H54 (cell line): ENCODE data around the gene KCTD13.

Experiments
- DNase-seq: peaks from one replicate; pipeline ENCODE4 v3.0.0; 2011; ENCODE audit warnings: low spot score, mixed read lengths; ENCODE audit not compliant: insufficient read length
- FAIRE-seq: peaks from 3 replicates; lab custom pipeline; 2011; peaks lifted over from hg19 to GRCh38; lab: Jason Lieb, UNC
- POLR2A ChIP-seq: IDR thresholded peaks from 2 replicates; pipeline ENCODE4 v1.6.1; 2011; ENCODE audit warnings: low read depth, mild to moderate bottlenecking, low read length

KCTD13 gene

DNA sequence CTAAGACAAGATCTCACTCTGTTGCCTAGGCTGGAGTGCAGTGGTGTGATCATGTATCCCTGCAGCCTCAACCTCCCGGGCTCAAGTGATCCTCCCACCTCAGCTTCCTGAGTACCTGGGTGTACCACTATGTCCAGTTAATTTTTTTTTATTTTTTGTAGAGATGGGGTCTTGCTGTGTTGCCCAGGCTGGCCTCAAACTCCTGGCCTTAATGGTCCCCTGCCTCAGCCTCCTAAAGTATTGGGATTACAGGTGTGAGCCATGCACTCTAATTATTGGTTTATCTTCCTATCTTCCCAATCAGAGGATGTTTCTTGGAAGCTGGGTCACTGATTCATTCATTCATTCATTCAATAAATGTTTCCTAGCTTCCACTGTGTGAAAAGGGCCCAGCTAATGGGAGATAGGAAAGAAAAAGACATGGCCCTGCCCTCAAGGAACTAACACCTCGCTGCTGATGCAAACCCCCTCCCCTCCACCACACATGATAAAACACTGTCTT, 17.3 kb downstream of the KCTD13 start:
- FAIRE-seq, result no peak

GRCh38 chr16:29907973-29908372, 18.1 kb downstream of the KCTD13 start:
- no peak for DNase-seq
- TF ChIP-seq POLR2A, result no peak
- no peak for FAIRE-seq

More for the DNA sequence above, 17.3 kb downstream of the KCTD13 start:
- TF ChIP-seq POLR2A, result no peak
- DNase-seq, result no peak

DNA sequence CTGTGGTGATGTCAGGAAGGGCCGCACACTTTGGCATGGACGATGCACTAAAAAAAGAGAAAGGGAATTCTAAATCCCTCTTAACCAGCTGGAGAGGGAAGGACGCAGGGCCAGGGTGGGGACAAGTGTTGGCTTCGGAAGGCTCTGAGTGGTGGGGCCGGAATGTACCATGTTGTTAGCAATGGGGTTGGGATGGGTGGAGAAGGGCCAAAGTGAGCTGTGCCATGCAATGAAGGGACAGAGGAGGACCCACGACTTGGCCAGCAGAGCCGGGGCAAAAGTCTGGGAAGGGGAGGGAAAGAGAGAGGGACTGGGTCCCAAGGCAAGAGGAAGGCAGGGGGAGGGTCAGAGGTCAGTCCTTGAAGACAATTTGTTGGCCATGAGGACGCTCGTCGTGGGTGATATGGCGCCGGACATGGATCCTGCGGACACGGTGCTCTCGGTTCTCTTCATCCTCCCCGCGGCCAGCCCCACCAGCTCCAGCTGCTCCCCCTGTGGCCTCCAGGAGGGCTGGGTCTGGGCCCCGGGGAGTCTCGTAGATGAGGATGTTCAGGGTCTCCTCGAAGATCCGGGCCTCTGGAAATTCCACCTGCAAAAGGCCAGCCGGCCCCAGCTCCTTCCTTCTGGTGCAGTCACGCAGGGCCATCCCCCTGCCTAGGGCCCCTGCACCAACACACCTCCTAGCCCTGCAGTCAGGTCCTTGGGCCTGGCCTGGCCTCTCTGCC, 19.3 kb downstream of the KCTD13 start:
- FAIRE-seq, result no peak
- DNase-seq, result no peak
- TF ChIP-seq POLR2A, result no peak

- DNase-seq, result no peak
- TF ChIP-seq POLR2A, result no peak
- no peak for FAIRE-seq
Measured at GRCh38 chr16:29905668-29906067, 20.4 kb downstream of the KCTD13 start.

- DNase-seq (no peak), FAIRE-seq (no peak)
- TF ChIP-seq POLR2A, result no peak
Measured at GRCh38 chr16:29904947-29905346, 21.1 kb downstream of the KCTD13 start.

GRCh38 chr16:29903590-29903989, 22.4 kb downstream of the KCTD13 start:
- FAIRE-seq, result no peak

DNA sequence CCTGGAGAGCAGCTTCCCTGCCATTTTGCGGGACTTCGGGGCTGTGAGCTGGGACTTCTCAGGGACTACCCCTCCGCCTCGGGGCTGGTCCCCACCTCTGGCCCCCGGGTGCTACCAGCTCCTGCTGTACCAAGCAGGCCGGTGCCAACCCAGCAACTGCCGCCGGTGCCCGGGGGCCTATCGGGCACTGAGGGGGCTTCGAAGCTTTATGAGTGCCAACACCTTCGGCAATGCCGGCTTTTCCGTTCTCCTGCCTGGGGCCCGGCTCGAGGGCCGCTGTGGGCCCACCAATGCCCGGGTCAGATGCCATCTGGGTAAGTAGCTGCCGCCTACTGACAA, 24.4 kb downstream of the KCTD13 start:
- TF ChIP-seq POLR2A, result no peak
- FAIRE-seq (no peak), DNase-seq (no peak)

More at GRCh38 chr16:29903590-29903989, 22.4 kb downstream of the KCTD13 start:
- DNase-seq, result no peak
- no peak for TF ChIP-seq POLR2A

GRCh38 chr16:29900888-29901606, 25.0 kb downstream of the KCTD13 start:
- no peak for TF ChIP-seq POLR2A
- no peak for FAIRE-seq
- no peak for DNase-seq

- DNase-seq (peak; percentile 96), FAIRE-seq (no peak)
- TF ChIP-seq POLR2A, result peak; percentile 81
Measured at GRCh38 chr16:29900102-29900887, 25.7 kb downstream of the KCTD13 start, which contains the start of gene ASPHD1. Gene ASPHD1 (plus strand): TSS chr16:29900488. CDS start chr16:29900972, 484 bp downstream.

DNA sequence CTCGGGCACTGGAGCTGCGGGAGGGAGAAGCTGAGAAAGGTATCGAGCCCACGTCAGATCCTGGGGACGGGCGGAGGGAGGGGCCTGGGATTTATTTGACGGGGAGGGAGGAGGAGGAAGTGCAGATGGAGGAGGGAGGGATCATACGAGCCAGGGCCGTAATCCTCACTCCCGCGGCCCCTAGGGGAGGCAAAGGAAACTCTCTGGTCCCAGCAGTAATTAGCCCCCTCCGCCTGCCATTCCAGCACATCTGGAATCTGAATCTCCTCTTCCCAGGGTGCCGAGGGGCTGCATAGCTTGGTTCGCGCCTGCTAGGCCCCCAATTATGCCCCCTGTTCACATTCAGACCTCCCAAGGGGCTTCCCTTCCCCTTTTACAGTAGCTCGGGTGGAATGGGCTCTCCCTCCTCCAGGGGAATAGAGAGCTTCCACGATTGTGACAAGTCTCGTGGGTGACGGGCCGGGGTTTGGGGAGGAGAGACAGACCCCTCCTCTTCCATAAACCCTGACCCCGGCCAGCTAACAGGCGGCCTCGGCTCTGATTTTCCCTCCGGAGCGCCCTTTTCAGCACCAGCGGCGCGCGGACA, 26.4 kb downstream of the KCTD13 start, which contains the start of gene SEZ6L2:
TSS of gene SEZ6L2 (minus strand) at position 35 of the 586 bp plus-strand sequence. CDS start 531 bp downstream, outside the sequence.
- no peak for FAIRE-seq

DNA sequence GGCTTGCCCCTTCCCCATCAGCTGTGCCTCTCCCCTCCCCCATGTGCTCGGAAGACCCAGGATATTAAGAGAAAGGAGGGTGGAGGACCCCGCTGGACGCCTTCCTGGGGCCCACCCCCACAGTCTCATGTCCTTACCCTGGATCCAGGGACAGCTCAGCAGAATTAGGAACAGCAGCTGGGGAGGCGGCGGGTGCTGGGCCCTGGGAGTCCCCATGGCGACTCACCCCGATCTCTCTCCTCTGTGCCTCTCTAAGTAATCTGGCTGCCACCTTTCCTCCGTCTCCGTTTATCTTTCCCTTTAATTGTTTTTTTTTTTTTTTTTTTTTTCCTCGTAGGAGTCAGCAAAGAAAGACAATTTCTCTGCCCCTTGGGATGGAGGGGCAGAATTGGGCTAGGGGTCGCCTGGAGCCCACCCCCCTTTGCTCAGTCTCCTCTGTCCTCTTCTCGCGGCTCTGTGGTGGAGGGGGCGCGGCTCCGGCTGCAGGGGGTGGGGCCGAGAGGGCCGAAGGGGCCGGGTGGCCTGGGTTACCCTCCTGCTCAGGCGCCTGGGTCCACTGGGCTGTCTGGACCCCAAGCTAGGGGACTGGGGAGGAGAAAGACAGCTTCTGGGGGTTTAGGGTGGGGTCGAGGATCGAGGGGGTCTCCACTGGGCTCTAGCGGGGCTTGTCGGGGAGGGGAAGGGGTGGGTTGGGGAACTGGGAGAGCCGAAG, 27.1 kb downstream of the KCTD13 start:
- TF ChIP-seq POLR2A, result peak; percentile 28; the same call in 1 of the 2 replicates
- DNase-seq, result peak; percentile 76
- no peak for FAIRE-seq

More for the DNA sequence above, 26.4 kb downstream of the KCTD13 start, which contains the start of gene SEZ6L2:
- DNase-seq, result peak; percentile 92
- TF ChIP-seq POLR2A, result no peak

- no peak for FAIRE-seq
- DNase-seq, result no peak
- no peak for TF ChIP-seq POLR2A
Measured at GRCh38 chr16:29898135-29898803, 27.8 kb downstream of the KCTD13 start.
